ENCODE results near the gene FMOD. TPM values are rescaled to one million over a fixed set of nuclear protein-coding genes. Genes with fewer than 3 reads are reported as not detected.
"Not testable (repeated sequence)": the region's sequence is repeated elsewhere in the genome, so short reads cannot be mapped to it uniquely, and the experiment has no call there.

The FMOD gene
- total RNA-seq, 1 donor from 2014 or later = 0.07 TPM

- peak; percentile 63 for DNase-seq (ENCODE audit: low read depth, low spot score)
These were observed 23.9 kb downstream of the FMOD start for GRCh38 chr1:203326830-203327683.

GRCh38 chr1:203325418-203326091 is 25.4 kb downstream of the FMOD start:
- DNase-seq (ENCODE audit: low read depth, low spot score) = no peak

- DNase-seq (ENCODE audit: low read depth, low spot score) = no peak
These were observed 25.9 kb downstream of the FMOD start for GRCh38 chr1:203325026-203325417.

GRCh38 chr1:203324105-203325025 is 26.6 kb downstream of the FMOD start:
- DNase-seq (ENCODE audit: low read depth, low spot score) = no peak

- no peak for DNase-seq (ENCODE audit: low read depth, low spot score)
These were observed 27.3 kb downstream of the FMOD start for GRCh38 chr1:203323587-203323986.

- no peak for DNase-seq (ENCODE audit: low read depth, low spot score)
These were observed 28.3 kb downstream of the FMOD start for GRCh38 chr1:203322500-203323179.

GRCh38 chr1:203321273-203322052 is 29.5 kb downstream of the FMOD start:
- no peak for DNase-seq (ENCODE audit: low read depth, low spot score)

GRCh38 chr1:203320591-203321272 is 30.2 kb downstream of the FMOD start:
- DNase-seq (ENCODE audit: low read depth, low spot score) = peak; percentile 75

GRCh38 chr1:203318229-203318517 is 32.7 kb downstream of the FMOD start:
- no peak for DNase-seq (ENCODE audit: low read depth, low spot score)

GRCh38 chr1:203317429-203318228 is 33.3 kb downstream of the FMOD start:
- DNase-seq (ENCODE audit: low read depth, low spot score) = no peak

- DNase-seq (ENCODE audit: low read depth, low spot score) = no peak
These were observed 34.3 kb downstream of the FMOD start for GRCh38 chr1:203316626-203317093.

- DNase-seq (ENCODE audit: low read depth, low spot score) = not testable (repeated sequence)
These were observed 36.7 kb downstream of the FMOD start for GRCh38 chr1:203314025-203314759.

GRCh38 chr1:203311368-203312301 is 39.3 kb downstream of the FMOD start:
- DNase-seq (ENCODE audit: low read depth, low spot score) = no peak

- DNase-seq (ENCODE audit: low read depth, low spot score) = no peak
These were observed 42.0 kb downstream of the FMOD start for GRCh38 chr1:203308923-203309331.

GRCh38 chr1:203308328-203308922 is 42.5 kb downstream of the FMOD start:
- DNase-seq (ENCODE audit: low read depth, low spot score) = no peak

GRCh38 chr1:203307641-203308126 is 43.2 kb downstream of the FMOD start:
- DNase-seq (ENCODE audit: low read depth, low spot score) = no peak
